Amniotic epithelial cell (primary cell): ENCODE results near the gene JMJD6.

Experiments
- DNase-seq: peaks from one replicate; pipeline ENCODE4 v3.0.0-alpha.2; 2010; ENCODE audit warnings: low read depth

Gene JMJD6

GRCh38 chr17:76697702-76698465, 28.5 kb downstream of the JMJD6 start:
- DNase-seq = peak; percentile 90

- peak; percentile 75 for DNase-seq
Observed at GRCh38 chr17:76696763-76697701, 29.4 kb downstream of the JMJD6 start.

GRCh38 chr17:76695059-76695831, 31.2 kb downstream of the JMJD6 start:
- no peak for DNase-seq

DNA sequence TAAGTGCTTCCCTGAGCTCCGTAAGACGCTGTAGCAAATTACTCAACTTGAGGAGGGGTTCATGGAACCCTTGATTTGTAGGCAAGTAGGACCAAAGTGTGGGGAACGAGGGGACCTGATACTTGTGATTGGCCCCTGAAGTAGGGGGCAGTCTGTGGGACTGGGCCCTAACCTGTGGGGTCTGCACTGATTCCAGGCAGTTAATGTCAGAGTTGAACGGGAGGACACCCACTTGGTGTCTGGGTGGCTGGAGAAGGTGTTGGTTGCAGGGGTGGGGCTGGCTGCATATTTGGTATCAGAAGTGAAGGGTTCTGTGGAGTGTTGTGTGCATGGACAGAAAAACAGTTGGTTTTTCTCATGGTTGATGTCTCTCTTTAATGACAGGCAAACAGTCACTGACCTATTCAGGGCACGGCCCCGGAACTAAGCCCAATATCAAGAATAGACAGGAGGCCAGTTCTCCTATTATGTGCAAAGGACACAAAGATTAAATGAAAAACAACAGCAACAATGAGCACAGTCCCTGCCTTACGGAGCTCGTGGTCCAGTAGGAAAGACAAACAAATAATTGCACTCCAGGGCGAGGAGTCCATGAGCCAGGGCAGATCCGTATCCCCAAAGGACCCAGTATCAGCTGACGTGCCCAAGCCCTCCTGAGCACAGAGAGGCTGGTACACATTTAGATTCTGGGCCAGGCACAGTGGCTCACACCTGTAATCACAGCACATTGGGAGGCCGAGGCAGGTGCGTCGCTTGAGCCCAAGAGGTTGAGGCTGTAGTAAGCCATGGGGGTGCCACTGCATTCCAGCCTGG, 34.8 kb downstream of the JMJD6 start:
- DNase-seq = no peak

DNA sequence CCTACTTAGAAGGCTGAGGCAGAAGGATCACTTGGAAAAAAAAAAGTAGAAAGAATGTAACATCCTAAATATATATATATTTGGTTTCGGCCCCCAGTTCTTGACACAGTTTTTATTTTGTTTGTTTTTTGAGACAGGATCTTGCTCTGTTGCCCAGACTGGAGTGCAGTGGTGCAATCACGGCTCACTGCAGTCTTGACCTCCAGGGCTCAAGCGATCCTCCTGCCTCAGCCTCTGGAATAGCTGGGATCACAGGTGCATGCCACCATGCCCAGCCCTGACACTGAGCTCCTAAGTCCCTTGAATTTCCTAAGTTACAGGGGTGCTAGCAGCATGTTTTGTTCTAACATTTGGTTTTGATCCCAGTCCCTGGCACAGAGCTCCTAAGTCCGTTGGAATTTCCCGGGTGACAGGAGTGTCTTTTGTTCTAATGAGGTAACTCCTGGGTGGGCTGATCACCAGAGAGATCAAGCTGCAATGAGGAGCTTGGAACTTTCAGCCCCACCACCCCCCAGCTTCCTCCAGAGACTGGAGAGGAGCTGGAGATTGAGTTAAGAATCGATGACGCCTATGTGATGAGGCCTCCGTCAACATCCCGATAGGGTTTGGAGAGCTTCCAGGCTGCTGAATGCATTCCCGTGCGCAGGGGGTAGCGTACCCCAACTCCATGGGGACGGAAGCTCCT, 35.7 kb downstream of the JMJD6 start:
- no peak for DNase-seq

DNA sequence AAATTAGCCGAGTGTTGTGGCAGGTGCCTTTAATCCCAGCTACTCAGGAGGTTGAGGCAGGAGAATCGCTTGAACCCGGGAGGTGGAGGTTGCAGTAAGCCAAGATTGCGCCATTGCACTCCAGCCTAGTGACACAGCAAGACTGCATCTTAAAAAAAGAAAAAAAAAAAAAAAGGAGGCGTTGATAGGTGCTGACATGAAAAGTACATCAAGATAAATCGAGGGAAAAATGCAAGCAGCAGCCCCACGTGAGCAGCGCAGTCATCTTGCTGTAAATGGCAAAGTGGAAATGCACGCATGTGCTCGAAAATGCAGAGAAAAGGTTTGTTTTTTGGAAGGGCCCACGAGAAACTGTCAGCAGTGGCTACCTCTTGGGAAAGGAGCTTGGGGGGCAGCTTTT, 36.5 kb downstream of the JMJD6 start:
- DNase-seq = peak; percentile 93

DNA sequence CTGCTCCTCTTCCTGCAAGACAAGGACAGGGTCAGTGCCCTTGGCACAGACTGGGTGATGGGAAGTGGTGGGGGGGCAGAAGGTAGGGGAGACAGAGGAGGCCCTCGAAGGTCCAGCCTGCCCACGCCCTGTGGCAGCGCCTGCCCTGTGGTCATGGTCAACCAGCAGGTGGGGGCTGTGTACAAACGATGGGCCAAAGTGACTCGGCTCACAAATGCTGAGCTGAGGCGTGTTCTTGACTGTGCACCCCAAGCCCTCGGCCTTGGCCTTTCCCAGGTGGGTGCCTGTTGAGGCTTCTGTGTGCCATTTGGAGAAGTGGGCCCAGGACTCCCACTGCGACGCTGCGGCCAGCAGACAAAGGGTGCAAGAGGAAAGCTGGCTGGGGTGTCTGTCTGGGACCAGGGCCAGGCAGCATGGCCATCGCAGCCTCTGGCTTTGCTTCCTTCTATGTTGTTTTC, 38.2 kb downstream of the JMJD6 start:
- no peak for DNase-seq

DNA sequence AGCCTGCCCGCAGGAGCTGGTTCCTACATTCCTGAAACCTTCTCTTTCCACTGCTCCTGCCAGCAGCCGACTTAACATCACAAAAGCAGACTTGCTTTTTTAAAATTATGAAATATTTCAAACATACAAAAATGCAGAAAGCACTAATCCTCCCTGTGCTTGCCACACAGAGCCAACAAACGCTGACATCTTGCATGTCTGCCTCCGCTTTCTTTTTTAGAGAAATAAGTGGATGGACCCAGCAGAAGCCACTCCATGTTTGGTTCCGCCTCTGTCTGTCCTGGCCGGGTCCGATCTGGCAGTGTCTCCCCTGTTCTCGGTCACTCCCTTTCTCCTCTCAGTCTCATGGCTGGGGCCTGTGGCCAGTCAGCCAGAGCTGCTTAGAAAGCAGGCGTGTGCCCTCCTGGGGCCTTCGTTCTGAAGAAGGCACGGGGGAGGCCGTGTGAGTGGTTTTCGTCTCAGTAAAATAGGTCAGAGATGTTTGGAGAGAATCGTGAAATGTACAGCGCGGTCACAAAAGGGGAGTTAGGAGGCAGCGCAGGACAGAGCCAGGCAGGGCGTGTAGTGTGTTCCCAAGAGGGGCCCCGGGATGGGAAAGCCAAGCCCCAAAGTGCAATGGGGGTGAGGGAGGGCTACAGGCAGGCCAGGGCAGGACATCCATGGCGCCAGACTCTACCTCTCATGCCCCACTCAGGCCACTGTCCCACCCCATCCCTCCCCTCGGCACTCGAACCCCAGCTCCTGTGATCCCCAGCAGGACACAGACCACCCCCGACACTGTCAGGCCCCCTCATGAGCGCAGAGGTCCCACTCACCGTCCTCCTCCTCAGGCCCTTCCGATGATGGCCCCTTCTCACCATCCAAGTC, 38.9 kb downstream of the JMJD6 start:
- DNase-seq = peak; percentile 74

DNA sequence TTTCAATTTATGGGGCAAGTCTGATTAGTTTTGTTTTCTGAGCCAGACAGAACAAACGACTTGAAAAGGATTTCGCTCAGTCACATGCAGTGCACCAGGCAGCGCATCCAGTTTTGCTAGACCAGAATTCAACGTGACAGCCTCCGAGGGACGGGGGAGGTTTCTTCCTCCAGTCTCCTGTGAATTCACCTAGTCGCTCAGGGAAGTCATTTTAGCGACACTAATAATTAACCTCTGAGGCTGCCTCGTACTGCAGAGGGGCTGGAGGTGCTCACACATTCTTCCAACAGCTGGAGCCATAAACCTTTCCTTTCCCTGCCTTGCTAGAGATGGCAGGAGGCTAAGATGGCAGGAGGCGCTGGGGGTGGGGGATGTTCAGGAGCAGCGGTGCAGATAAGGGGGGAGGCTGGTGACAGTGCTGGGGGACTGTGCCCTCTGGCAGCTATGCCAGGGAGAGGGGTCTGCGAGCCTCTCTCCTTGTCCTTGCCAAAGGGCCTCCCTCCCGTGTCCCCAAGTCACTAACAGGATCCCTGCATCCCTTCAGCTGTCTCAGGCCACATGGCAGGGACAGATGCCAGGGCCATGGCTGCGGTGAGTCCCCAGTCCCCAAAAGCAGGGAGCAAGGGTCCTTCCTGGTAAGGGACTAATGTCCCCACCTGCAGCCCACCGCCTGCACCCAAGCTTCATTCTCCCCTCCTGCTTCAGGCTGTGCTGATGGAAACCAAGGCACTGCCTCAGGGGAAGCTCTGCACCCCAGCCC, 39.7 kb downstream of the JMJD6 start:
- no peak for DNase-seq

DNA sequence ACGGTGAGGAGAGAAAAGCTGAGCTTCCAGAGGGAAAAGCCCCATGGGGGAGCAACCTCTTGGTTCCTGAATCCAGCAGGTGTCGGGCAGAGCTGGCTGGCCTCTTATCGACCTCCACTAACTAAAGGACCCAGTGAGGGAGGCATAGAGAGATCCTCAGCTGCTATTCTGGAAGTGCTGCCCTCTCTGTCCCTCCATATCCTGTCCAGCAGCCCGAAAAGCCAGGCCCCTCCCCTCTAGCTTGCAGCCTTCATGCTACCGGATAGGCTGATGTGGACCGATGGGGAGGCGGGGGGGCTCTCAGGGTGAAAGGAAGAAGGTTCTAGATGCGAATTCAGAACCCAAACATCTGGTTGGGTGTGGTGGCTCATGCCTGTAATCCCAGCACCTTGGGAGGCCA, 40.6 kb downstream of the JMJD6 start:
- DNase-seq = no peak

DNA sequence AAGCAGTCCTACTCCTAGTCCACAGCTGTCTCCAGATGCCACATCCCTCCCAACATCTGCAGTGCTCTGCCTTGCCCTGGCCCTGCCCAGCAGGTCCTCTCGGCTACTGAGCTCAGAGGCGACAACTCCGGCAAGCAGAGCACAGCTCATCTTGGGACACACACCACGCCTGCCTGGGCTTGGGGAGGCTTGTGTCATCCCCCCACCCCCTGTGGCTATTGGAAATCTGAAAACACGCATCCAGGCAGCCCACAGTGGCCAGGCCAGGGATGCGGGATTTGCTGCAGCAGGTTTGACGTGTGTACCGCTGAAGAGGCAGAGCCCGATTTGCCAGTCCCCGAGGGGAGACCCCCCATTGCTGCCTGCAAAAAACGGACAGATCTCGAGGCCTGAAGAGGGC, 41.0 kb downstream of the JMJD6 start:
- no peak for DNase-seq

DNA sequence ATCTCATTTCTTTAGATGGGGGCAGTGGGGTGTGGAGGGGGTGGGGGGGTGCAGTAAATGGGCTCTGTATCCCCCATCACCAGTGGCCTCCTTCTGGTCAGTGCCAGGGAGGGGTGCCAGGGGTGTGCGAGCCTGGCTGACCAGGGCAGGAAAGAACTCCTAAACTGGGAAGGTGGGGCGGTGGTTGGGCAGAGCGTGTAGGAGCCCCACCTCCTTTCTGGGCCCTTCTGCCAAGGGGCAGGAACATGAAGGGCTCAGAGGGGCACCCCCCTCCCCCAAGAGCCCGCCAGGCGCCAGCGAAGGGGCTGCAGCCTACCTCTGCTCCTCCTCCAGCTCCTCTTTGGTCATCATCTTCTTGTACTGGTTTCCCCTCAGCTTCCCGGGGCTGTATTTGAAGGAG, 41.6 kb downstream of the JMJD6 start:
- no peak for DNase-seq

GRCh38 chr17:76683921-76684745, 42.3 kb downstream of the JMJD6 start:
- no peak for DNase-seq

DNA sequence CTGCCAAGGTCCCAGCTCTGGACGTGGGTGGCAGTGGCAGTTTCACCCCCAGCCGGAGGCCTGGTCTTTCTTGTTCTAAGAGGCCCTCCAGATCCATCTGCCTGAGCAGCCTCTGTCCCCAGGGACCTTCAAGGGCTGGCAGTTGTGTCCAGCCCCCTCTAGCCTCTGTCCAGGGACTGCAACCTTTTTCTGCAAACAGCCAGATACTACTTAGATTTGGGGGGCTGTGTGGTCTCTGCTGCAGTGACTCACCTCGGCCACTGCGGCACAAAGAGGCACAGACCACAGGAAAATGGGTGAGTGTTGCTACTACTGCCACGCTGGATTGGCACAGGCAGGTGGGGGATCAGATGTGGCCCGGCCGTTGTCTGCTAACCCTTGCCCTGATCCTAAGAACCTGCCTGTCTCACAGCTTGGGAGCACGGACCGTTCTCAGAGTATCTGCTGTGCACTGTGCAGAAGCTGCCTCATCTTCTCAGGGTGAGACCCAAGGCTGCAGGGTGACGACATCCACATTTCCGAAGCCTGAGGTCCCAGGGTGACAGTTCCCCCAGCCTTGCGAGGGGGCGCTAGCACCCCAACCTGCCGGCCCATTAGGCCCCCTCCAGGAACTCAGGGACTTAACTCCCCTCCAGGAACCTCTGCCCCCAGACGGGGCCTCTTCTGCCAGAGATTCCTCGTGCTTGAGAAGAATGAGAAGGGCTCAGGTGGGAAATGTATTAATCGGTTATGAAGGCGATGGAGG, 43.2 kb downstream of the JMJD6 start:
- no peak for DNase-seq

DNA sequence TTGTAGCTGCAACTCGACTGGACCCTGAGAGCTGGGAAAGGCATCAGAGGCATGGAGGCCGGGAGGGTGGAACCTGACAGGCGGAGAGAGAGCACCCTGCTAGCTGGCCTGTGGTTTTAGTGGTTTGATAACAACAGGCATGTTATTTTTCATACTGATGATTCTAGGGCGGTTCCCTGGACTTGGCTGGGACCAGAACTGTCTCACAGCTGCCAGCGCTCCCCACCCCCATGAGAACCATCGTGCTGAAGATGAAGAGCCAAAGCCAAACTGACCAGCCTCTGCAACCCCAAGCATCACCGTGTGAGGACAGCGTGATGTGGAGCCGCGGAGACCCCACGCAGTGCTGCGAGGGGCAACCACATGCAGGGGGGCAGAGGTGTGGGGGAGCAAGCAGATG, 44.1 kb downstream of the JMJD6 start:
- peak; percentile 97 for DNase-seq

DNA sequence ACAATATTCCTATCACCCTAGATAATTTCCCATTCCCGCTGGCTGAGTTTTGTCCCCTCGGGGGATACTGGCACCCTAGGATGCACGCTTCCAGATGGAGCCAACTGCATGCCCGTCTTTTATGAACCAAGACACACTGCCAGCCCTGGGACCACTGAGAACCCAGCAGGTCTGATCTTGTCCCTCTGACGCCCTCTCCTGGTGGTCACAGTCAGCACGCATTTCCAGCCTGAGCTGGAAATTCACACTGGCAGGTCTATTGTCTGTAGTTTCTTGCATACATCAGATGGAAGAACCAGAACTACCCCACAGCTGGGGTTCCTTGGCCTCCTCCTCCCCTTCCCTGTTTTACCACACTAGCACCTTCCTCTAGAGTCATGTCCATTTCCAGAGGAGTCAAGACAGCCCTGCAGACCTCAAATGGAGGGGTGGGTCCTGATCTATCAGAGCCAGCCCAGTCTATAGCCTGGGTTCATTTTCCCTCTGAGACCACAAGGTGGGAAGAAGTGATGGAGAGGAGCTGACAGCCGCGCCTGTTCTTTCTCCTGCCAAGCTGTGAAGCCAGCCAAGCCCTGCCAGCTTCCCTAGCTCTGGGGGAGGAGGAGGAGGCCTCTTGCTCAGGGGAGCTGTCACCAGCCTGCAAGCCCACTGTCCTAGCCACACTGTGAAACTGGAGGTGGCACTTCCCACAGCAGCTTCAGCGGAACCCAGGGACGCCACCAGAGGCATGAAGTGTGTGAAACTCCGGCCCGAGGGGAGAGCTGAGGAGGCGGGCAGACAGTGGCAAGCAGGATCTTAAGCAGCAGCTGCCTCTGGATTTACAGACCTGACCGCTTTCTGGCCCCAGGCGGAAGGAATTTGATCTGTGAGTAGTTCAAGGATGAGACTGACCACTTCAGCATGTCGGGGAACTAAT, 44.9 kb downstream of the JMJD6 start:
- DNase-seq = peak; percentile 76
